K562 (cell line): ENCODE results near the gene MAB21L4. TPM values are rescaled to one million over a fixed set of nuclear protein-coding genes. Genes with fewer than 3 reads are reported as not detected.

Source experiments
- ATAC-seq: fragments of 200-7000 bp; cut with Tn5 transposase; 3 replicates; pipeline ENCODE4 v1.9.1; 2020; ENCODE audit warnings: moderate library complexity
- BruUV-seq: library from RNA; stranded (reverse); fragments of 400-500 nt; replicated peaks from 2 replicates; lab custom pipeline; 2021; lab: Mats Ljungman, UMichigan
- CTCF ChIA-PET: fragments of 300-600 bp; formaldehyde crosslinking; extraction: SDS; loops from one replicate; lab custom pipeline; 2021; ENCODE audit warnings: low intra/inter-chr PET ratio; lab: Yijun Ruan, JAX
- POLR2A ChIA-PET: fragments of 300-600, 350-650 bp; sonication (Branson Sonifier 250); formaldehyde crosslinking; extraction: SDS; loops from one replicate; lab custom pipeline; 2021; ENCODE audit warnings: antibody characterized with exemption, inconsistent platforms; lab: Yijun Ruan, JAX
- DNase-seq, 4 experiments: peaks; one replicate each; pipeline versions ENCODE4 v3.0.0 to v3.0.0-alpha.2; 2011 to 2018; ENCODE audit warnings: low spot score in 3 of 4, mixed read lengths in 3 of 4; ENCODE audit errors: extremely low read depth in 1 of 4
- FAIRE-seq: peaks from 2 replicates; lab custom pipeline; 2011; peaks lifted over from hg19 to GRCh38; lab: Jason Lieb, UNC
- H2AFZ ChIP-seq: 2 replicates; pipeline ENCODE4 v1.6.0; 2011; ENCODE audit warnings: low read depth, low read length, control low read depth, inconsistent platforms
- H3K27ac ChIP-seq: fragments of 200-600 bp; 3 replicates; pipeline ENCODE4 v1.8.0; 2011; ENCODE audit warnings: low read depth, mild to moderate bottlenecking, control low read depth, inconsistent platforms, low read length, moderate library complexity, mixed read lengths; ENCODE audit errors: extremely low read depth
- H3K27me3 ChIP-seq, 2 experiments: fragments of 300-600 bp in 1 of 2; 2 replicates in 1 of 2; 3 replicates in 1 of 2; pipeline versions ENCODE4 v1.6.0 to v1.8.0; 2011; ENCODE audit warnings: inconsistent platforms in 2 of 2, low read length in 2 of 2, mild to moderate bottlenecking in 1 of 2, mixed read lengths in 1 of 2, moderate library complexity in 1 of 2; ENCODE audit not compliant: control insufficient read depth in 2 of 2, insufficient read depth in 2 of 2
- H3K36me3 ChIP-seq: fragments of 300-600 bp; 3 replicates; pipeline ENCODE4 v1.8.0; 2011; ENCODE audit warnings: mild to moderate bottlenecking, low read length, inconsistent platforms; ENCODE audit not compliant: control insufficient read depth, insufficient read depth
- H3K4me1 ChIP-seq, 2 experiments: fragments of 200-600 bp in 1 of 2; replicated peaks in 1 of 2; 2 replicates in 1 of 2; 3 replicates in 1 of 2; pipeline versions ENCODE4 v1.5.1 to v1.8.0; 2011; ENCODE audit warnings: inconsistent platforms in 2 of 2, low read length in 2 of 2, mild to moderate bottlenecking in 1 of 2, mixed read lengths in 1 of 2, moderate library complexity in 1 of 2; ENCODE audit not compliant: control insufficient read depth in 2 of 2, insufficient read depth in 2 of 2
- H3K4me2 ChIP-seq: 2 replicates; pipeline ENCODE4 v1.6.1; 2011; ENCODE audit warnings: low read length, control low read depth, inconsistent platforms, mixed read lengths; ENCODE audit not compliant: insufficient read depth
- H3K4me3 ChIP-seq: fragments of 200-600 bp; sonication (generic), shearing (Covaris generic); 2 replicates; pipeline ENCODE4 v1.5.1; 2016; ENCODE audit warnings: control low read depth, inconsistent platforms
- H3K79me2 ChIP-seq: fragments of 200-600 bp; 3 replicates; pipeline ENCODE4 v1.8.0; 2011; ENCODE audit warnings: low read length, inconsistent platforms; ENCODE audit not compliant: control insufficient read depth, insufficient read depth
- H3K9ac ChIP-seq, 2 experiments: 2 replicates each; pipeline versions ENCODE4 v1.6.0 to v1.6.1; 2011; ENCODE audit warnings: low read depth in 2 of 2, low read length in 2 of 2, control low read depth in 1 of 2, inconsistent platforms in 1 of 2, mild to moderate bottlenecking in 1 of 2, mixed read lengths in 1 of 2; ENCODE audit not compliant: insufficient read depth in 1 of 2
- H3K9me1 ChIP-seq: one replicate; pipeline ENCODE4 v1.6.0; 2011; ENCODE audit warnings: inconsistent platforms, mild to moderate bottlenecking, low read length, moderate library complexity; ENCODE audit not compliant: control insufficient read depth, insufficient read depth
- H3K9me3 ChIP-seq: replicated peaks from 2 replicates; pipeline ENCODE4 v1.5.1; 2011; ENCODE audit warnings: low read depth, low read length, inconsistent platforms; ENCODE audit not compliant: control insufficient read depth, insufficient read depth
- H4K20me1 ChIP-seq: replicated peaks from 2 replicates; pipeline ENCODE4 v1.6.1; 2011; ENCODE audit warnings: low read length, inconsistent platforms, mixed read lengths; ENCODE audit not compliant: control insufficient read depth, insufficient read depth
- CCAR2 ChIP-seq: fragments of 200-400 bp; formaldehyde crosslinking; IDR thresholded peaks from 2 replicates; pipeline ENCODE4 v1.6.1; 2017; ENCODE audit warnings: mild to moderate bottlenecking, low read depth, low read length
- NCOR1 ChIP-seq: fragments of 450-650 bp; IDR thresholded peaks from 2 replicates; pipeline ENCODE4 v1.6.1; 2016; ENCODE audit warnings: mild to moderate bottlenecking, moderate library complexity
- ZNF444 ChIP-seq: fragments of 250-450 bp; sonication (Bioruptor Pico); IDR thresholded peaks from 2 replicates; pipeline ENCODE4 v1.4.0; 2020; ENCODE audit warnings: mild to moderate bottlenecking, moderate library complexity
- WGBS: fragments of 100-300 bp; shearing (Covaris generic); methylation state at CpG from one replicate; pipeline ENCODE4 v1.1.6; 2016; ENCODE audit warnings: low coverage, mixed read lengths; ENCODE audit not compliant: insufficient coverage; ENCODE audit errors: missing lambda C conversion rate; 5-methylcytosine and 5-hydroxymethylcytosine counted together
- in situ Hi-C: fragments of 300-500 bp; cut with MboI; formaldehyde crosslinking; loops from 4 replicates; pipeline ENCODE4 v1.15.0; 2018; ENCODE audit warnings: inconsistent platforms, mixed read lengths
- intact Hi-C: fragments of 100-400 bp; cut with micrococcal nuclease; formaldehyde crosslinking; loops from 2 replicates; pipeline ENCODE4 v1.14.2; 2022
- polyA plus RNA-seq, 8 experiments: library from polyadenylated mRNA; depleted of rRNA in 4 of 8; stranded (reverse) in 5 of 8; unstranded in 3 of 8; fragments of >200 nt; fragmentation: Nextera tagmentation in 2 of 8; fragmentation: Illumina TruSeq in 1 of 8; extraction: Ambion mirVana in 2 of 8; extraction: Trizol in 1 of 8; gene quantifications; 2 replicates each; pipeline versions ENCODE4 v1.2.1 to v1.2.3, GENCODE V29; 2011 to 2014; ENCODE audit warnings: inconsistent platforms in 1 of 8, missing spikeins in 1 of 8
- total RNA-seq, 7 experiments: library from RNA; depleted of rRNA in 6 of 7; stranded (reverse); fragments of >200 nt in 6 of 7; fragmentation: Illumina TruSeq in 2 of 7; extraction: Trizol in 2 of 7; gene quantifications; 2 replicates each; pipeline versions ENCODE4 v1.2.1 to v1.2.3, GENCODE V29; 2011 to 2021; ENCODE audit warnings: low replicate concordance in 1 of 7
- TF ChIP-seq, protein P1 (sequence below): sonication (generic); IDR thresholded peaks from 2 replicates; pipeline ENCODE4 v1.6.1; 2016

The MAB21L4 gene
- total and polyA plus RNA-seq, 9 of the 15 experiments (the other 6 are each of a cell fraction or from before 2014, with no cell fraction given): 0.03 TPM; not detected in 8

GRCh38 chr2:240887631-240888030, 8.3 kb downstream of the MAB21L4 start:
- DNase-seq: no peak
- no peak overlapping the region for H3K4me2 ChIP-seq
- WGBS: 0% methylated on average over 1 of the region's 4 CpGs
- no peak overlapping the region for H2AFZ ChIP-seq
- in situ Hi-C loops: no loop called here
- POLR2A ChIA-PET: no interaction called here
- H3K27me3 ChIP-seq: peaks cover 0 to 4% of the 10 kb centered on the region in 2 experiments; a peak in 2 of 5 replicates
- no peaks in the 10 kb centered on the region for H3K36me3 ChIP-seq
- no peaks in the 10 kb centered on the region for H3K9me3 ChIP-seq
- no peak overlapping the region for H3K9ac ChIP-seq
- no peaks in the 10 kb centered on the region for H4K20me1 ChIP-seq
- TF ChIP-seq, protein P1, sequence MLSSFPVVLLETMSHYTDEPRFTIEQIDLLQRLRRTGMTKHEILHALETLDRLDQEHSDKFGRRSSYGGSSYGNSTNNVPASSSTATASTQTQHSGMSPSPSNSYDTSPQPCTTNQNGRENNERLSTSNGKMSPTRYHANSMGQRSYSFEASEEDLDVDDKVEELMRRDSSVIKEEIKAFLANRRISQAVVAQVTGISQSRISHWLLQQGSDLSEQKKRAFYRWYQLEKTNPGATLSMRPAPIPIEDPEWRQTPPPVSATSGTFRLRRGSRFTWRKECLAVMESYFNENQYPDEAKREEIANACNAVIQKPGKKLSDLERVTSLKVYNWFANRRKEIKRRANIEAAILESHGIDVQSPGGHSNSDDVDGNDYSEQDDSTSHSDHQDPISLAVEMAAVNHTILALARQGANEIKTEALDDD: no peak
- TF ChIP-seq CCAR2: no peak
- TF ChIP-seq NCOR1: no peak
- TF ChIP-seq ZNF444 (CRISPR knock-in tag): no peak
- intact Hi-C loops: no loop called here
- H3K79me2 ChIP-seq: no peaks in the 10 kb centered on the region
- no peaks in the 10 kb centered on the region for H3K9me1 ChIP-seq
- H3K4me1 ChIP-seq: peaks cover 0 to 5% of the 10 kb centered on the region in 2 experiments; a peak in 2 of 5 replicates
- no TSS peak for BruUV-seq
- CTCF ChIA-PET: no interaction called here
- no peak overlapping the region for H3K4me3 ChIP-seq
- H3K27ac ChIP-seq: no peak overlapping the region
- no peak for ATAC-seq
- no peak for FAIRE-seq
